Erythroblast (primary cell): ENCODE data around the gene DNAJC21.

Experiments used
- GATA1 ChIP-seq: IDR thresholded peaks from 2 replicates; pipeline ENCODE4 v1.6.1; 2011; ENCODE audit warnings: low read depth, mild to moderate bottlenecking, control low read depth, low read length, moderate library complexity
- POLR2A ChIP-seq: IDR thresholded peaks from 2 replicates; pipeline ENCODE4 v1.6.1; 2011; ENCODE audit warnings: mild to moderate bottlenecking, low read length

- TF ChIP-seq POLR2A (no peak), GATA1 (no peak)
Observed at GRCh38 chr5:34996261-34996660, 66.9 kb downstream of the DNAJC21 start.
